Vagina (tissue), 2 donors: ENCODE data around the gene PARVG.

ENCODE experiments used
- POLR2A ChIP-seq, 2 donors: fragments of 450-650 bp; IDR thresholded peaks; one replicate each; pipeline ENCODE4 v1.6.1; 2017; ENCODE audit warnings: antibody characterized with exemption in 2 of 2, mild to moderate bottlenecking in 2 of 2, moderate library complexity in 2 of 2
- TF ChIP-seq, protein P1 (sequence below), 3 experiments: fragments of 450-650 bp in 2 of 3; fragments of 200-600 bp in 1 of 3; sonication (generic) in 1 of 3; IDR thresholded peaks; one replicate each; pipeline ENCODE4 v1.5.1; 2017 to 2019; ENCODE audit warnings: antibody characterized with exemption in 3 of 3, mild to moderate bottlenecking in 2 of 3, moderate library complexity in 2 of 3

DNA sequence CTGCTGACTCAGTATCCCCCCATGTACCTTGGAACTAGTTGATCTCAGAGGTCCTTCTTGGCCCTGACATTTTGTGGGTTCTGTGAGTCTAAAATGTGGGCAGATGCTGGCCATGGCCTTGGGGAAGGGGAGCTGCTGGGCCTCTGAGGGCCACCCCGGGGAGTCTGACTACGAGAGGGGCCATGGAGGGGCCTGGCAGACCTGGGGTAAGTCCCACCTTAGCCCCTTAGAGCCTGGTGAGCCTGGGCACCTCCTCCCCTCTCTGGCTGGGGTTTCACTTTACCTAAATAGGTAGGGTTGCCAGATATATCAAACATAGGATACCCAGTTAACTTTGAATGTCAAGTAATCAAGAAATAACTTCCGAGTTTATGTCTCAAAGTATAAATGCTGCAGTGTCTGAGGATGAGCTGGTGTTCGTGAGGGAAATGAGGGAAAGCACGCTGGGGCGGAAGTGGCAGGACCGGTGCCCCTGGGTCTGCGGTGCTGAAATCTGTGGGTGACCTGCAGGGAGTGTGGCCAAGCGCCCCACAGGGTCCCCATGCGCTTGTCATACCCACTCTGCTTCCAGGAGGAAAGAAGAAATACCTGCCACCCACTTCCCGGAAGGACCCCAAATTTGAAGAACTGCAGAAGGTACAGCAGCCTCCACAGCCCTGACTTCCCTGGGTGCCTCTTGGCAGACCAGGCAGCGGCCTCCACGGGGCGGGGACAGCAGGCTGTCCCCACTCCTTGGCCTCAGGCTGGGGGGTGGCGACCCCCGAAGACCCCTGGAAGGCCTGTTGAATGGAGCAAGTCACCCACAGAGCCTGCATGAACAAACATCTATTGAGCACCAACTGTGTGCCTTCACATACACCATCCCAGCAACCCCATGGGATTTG, 4.8 kb downstream of the PARVG start:
- TF ChIP-seq, protein P1, sequence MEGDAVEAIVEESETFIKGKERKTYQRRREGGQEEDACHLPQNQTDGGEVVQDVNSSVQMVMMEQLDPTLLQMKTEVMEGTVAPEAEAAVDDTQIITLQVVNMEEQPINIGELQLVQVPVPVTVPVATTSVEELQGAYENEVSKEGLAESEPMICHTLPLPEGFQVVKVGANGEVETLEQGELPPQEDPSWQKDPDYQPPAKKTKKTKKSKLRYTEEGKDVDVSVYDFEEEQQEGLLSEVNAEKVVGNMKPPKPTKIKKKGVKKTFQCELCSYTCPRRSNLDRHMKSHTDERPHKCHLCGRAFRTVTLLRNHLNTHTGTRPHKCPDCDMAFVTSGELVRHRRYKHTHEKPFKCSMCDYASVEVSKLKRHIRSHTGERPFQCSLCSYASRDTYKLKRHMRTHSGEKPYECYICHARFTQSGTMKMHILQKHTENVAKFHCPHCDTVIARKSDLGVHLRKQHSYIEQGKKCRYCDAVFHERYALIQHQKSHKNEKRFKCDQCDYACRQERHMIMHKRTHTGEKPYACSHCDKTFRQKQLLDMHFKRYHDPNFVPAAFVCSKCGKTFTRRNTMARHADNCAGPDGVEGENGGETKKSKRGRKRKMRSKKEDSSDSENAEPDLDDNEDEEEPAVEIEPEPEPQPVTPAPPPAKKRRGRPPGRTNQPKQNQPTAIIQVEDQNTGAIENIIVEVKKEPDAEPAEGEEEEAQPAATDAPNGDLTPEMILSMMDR (IDR thresholded peaks at IDR 0.05) = no peak
- TF ChIP-seq POLR2A (IDR thresholded peaks at IDR 0.05) = no peak
